GM03348 (cell line): ENCODE data around the gene CDON.
A peak's percentile ranks its signal among the peaks of the same experiment; 100 is the strongest.

Experiments
- DNase-seq: peaks from one replicate; pipeline ENCODE4 v3.0.0; 2012; ENCODE audit warnings: low spot score

The CDON gene, protein sequence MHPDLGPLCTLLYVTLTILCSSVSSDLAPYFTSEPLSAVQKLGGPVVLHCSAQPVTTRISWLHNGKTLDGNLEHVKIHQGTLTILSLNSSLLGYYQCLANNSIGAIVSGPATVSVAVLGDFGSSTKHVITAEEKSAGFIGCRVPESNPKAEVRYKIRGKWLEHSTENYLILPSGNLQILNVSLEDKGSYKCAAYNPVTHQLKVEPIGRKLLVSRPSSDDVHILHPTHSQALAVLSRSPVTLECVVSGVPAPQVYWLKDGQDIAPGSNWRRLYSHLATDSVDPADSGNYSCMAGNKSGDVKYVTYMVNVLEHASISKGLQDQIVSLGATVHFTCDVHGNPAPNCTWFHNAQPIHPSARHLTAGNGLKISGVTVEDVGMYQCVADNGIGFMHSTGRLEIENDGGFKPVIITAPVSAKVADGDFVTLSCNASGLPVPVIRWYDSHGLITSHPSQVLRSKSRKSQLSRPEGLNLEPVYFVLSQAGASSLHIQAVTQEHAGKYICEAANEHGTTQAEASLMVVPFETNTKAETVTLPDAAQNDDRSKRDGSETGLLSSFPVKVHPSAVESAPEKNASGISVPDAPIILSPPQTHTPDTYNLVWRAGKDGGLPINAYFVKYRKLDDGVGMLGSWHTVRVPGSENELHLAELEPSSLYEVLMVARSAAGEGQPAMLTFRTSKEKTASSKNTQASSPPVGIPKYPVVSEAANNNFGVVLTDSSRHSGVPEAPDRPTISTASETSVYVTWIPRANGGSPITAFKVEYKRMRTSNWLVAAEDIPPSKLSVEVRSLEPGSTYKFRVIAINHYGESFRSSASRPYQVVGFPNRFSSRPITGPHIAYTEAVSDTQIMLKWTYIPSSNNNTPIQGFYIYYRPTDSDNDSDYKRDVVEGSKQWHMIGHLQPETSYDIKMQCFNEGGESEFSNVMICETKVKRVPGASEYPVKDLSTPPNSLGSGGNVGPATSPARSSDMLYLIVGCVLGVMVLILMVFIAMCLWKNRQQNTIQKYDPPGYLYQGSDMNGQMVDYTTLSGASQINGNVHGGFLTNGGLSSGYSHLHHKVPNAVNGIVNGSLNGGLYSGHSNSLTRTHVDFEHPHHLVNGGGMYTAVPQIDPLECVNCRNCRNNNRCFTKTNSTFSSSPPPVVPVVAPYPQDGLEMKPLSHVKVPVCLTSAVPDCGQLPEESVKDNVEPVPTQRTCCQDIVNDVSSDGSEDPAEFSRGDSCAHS (N-terminal part only)

DNA sequence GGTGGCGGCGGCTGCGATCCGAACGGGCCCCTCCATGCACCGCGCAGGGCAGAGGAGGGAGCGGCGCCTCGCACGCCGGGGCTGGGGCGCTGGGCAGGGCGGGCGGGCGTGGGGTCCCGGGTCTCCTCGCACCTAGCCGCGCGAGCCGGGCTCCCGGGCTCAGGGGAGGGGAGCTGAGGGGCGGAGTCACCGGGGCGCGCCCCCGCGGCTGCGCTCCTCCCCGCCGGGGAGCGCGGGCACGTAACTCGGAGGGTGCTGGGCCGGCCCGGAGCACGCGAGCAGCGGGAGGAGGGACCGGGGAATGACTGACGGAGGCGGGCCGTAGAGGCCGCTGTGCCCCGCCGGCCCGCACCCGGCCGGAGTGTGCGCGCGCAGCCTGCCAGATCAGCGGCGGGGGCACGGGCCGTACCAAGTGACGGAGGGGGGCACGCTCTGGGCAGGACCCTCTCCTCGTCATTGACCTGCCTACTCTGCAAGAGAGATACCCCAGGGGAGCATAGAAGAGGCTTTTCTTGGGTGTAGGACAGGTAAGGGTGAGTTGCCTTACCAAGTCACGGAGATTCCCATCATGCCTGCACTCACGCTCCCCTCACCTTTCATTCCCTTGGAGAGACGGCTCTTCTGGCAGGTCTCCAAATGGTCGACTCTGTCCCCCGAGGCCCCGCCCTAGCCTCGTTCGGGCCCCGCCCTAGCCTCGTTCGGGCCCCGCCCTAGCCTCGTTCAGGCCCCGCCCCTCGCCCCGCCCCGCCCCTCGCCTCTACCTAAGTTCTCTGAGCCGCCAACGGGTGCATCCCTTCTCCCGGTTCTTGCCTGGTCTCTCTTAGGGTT lies at the start of gene CDON:
CDON (minus strand) TSS at position 188 of the 828 bp plus-strand sequence. CDS start 39,390 bp downstream, outside the sequence.
- peak; percentile 100 for DNase-seq

DNA sequence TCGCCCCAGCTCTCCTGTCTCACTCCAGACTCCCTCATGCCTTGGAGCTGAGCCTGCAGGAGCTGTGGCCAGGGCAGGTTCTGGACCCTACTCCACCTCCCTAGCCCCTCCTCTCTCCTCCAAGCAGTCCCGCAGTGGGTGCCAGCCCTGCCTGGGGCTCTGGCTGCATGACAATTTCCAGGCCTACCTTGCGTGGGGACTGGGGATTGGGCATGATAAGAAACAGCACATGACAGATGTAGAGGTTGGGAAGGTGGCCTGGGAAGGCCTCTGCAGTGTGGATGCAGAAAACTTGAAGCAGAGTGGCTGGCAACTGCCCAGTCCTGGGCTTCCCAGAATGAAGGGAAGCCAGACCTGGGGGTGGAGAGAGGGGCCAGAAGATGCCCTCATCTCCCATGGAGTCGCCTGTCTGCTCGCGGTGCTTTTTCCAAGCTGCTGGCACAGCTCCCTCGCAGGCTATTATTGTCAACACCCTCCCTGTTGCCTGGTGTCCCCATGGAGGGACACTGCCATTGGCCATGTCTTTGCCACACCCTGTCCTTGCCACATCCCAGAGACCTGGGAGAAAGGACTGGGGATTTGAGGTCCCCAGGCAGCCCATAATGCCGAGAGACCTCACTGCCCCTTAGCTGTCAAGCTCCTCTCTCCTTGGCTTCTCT lies 48.9 kb upstream of the CDON start:
- no peak for DNase-seq

DNA sequence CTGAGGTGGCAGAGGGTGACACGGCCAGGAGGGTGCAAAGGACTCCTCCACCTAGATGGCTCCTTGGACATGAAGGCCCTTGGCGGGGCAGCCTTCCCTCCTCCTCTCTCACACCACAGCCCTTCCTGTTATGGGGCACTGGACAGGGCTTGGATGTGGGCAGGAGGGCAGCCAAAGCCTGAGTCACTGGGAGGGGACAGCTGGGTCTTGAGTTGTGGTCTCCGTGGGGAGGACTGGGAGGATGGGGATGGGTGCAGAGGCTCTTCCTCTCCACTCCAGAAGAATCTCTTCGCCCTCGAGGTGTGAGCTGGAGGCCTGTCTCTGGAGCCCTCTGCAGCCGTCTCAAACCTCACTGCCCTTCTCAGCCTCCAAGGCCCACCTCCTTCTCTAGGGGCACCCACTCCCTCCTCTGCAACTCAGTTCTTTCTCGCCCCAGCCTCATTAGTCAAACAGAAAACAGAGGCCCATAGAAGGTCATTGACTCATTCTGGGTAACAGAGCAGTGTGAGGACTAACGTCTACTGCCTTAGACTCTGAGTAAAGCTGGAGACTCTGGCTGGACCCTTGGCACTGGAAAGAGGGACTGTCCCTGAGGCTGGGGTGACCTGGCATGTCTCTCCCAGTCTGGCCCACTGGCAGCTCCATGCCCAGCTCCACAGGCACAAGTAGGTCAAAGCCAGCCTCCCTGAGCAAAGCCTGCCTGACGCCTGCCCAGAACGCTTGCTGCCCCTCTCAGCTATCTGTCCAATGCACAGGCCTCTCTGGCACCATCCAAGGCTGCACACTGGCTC lies 47.5 kb upstream of the CDON start:
- peak; percentile 48 for DNase-seq

DNA sequence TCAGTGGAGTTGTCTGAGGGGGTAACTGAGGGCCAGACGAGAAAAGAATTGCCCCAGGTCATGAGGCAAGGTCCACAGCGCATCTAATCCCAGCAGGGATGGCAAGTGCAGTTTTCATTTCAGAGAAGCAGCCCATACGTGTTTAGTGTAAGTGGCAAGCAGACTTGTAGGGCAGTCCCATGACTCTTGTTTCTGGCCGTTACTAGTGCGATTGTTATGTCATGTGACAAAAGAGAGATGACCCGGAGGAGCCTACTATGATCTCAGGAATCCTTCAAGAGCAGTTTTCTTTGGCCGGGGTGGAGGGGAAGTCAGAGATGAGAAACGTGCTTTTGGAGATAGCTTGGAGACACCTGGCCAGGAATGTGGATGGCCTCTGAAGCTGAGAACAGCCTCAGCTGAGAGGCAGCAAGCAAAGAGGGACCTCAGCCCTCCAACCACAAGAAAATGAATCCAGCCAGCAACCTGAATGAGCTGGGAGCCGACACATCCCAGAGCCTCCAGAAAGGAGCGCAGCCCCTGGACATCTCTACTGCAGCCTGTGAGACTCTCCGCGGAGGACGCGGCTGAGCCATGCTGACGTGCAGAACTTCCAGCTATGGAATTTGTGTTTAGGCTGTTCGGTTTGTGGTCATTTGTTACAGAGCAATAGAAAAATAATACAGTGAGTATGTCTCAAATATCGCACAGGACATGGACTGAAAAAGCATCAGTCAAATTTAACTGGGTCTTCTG lies 44.1 kb upstream of the CDON start:
- no peak for DNase-seq

DNA sequence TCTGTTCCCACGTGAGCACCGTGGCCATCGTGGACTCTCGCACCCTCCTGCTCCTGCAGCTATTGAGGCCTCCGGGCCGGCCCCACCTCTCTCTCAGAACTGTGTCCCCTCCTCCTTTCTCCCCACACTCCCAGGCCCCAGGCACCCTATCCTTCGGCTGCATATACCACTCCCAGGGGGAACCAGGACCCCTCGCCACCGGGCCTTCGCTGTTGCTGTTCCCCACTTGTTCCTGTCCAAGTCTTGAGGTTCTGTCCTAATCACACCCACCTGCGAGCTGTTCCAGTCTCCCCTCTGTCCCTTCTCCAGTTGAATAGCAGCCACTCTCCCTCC lies 43.0 kb upstream of the CDON start:
- no peak for DNase-seq

DNA sequence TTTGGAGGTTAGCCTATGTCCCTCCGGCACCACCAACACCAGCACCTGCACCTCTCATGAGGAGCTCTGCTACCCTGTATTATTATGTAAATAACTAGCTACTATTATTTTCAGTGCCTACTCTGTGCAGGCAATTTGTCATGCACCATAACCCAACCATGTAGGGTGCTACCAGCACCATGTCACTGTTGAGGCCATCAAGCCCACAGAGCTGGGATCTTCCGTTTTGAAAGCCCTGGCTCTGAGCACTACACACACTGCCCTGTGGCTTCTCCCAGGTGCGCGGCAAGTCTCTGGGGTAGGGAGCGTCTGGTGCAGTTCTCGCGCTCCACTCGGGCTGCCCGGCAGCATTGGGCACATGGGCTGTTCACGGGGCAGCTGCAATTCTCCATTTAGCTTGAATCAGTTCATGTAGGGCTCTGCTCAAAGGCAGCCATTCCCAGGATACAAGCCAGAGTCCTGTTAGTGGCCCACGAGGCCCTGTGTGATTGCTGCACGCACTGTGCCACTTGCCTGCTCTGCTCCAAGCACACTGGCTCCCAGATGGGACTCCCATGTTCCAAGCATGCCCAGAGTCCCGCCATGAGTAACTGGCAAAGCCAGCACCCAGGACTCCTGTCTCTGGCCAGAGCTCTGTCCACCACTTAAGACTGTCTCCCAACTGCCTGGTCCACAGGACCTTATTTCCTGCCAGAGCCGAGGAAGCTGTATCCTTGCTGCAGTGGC lies 42.5 kb upstream of the CDON start:
- no peak for DNase-seq

DNA sequence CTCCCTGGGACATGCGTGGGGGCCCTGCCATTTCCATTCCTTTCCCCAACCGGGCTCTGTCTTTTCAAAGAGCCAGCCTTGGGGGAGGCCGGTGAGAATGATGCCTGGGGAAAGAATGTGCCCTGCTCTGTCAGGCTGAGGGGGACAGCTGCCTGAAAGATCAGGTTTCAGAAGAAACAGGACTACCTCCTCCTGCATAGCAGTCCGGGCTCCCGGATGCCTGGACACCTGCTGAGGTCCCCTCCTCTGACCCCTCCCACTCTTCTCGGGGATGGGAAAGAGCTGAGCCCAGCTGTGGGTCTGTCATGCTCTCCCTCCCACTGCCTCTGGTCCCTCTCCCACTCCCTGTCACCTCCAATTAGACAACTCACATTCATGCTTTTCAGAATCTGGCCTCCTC lies 41.8 kb upstream of the CDON start:
- no peak for DNase-seq

DNA sequence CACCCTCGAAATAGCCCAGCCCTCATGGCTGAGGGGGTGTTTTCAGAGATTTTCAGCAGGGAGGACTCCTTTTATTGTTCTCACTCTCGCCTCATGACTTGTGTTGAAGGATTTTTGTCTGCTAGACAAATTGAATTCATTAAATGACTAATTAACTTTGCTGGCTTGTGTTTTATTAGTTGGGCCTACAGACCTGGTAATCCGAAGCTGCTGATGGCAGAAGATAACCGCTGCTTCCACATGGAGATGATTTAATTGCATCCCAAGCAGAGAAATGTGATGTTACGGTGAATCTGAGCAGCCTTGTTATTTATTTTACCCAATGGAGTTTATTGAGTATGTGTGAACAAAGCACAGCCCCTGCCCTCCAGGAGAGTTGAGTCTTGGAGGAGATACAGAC lies 40.5 kb upstream of the CDON start:
- DNase-seq: no peak

DNA sequence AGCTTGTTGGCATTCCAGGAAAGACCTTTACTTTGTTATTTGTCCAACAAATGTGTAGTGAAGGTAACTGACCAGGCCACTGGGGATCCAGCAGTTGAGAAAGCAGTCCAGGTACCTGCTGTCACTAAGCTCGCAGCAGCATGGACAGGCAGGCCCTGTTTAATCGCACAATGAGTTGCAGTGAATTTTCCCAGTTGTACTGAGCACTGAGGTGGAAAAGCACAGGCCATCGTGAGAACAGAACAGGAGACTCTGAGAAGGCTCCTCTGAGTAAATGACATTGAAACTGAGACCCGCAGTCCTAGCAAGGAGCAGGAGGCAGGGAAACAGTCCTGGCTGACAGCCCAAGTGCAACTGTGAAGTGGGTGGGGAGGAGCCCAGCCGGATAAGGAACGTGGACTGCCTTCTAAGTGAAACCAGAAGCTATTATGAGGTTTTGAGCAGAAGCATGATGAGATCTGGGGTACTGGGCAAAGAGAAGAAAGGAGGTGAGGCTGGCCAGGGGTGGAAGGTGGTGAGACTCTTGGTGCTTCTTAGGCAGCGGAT lies 39.8 kb upstream of the CDON start:
- peak; percentile 41 for DNase-seq

DNA sequence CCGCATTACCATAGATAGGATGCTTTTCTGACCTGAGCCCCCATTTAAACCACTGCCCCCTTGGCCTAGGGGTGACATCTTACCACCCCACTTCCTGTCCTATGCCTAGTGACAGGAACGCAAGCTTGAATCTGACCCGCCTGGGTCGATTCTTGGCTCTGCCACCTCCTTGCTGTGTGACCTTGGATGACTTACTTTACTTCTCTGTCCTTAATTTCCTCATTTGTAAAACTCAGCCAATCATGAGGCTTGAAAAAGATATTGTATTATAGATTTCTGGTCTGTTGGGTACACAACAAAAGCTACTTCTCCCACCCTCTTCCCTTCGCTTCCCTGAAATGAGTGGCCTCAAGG lies 39.2 kb upstream of the CDON start:
- no peak for DNase-seq

DNA sequence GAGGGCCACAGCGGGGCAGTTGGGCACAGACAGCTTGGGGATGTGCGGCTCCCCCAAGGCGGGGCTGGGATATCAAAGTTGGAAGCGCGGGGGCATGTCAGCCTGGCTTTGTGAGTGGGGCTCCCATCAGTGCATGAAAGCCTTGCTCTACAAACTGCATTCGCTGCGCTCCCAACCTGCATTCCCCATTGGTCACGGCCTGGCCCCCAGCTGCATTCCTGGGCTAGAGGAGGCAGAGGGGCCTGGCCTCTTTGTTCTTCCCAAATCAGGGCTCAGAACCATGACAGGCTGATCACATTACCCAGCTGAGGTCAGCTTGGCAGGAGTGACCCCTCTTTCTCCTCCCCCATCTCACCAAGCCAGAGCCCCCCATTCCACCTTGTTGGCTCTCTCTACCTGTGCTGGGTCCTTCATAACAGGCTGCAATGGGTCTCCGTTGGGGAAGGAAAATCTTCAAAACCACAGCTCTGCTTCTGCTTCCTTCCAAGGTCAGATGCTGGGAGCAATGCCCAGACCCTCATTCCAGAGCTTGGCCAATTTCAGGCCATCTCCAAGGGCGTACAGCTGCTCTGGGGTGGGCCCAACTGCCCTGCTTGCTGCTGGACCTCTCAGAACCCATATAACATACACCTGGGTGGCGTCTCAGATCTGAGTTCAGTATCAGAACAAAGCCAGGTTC lies 38.7 kb upstream of the CDON start:
- DNase-seq: no peak

DNA sequence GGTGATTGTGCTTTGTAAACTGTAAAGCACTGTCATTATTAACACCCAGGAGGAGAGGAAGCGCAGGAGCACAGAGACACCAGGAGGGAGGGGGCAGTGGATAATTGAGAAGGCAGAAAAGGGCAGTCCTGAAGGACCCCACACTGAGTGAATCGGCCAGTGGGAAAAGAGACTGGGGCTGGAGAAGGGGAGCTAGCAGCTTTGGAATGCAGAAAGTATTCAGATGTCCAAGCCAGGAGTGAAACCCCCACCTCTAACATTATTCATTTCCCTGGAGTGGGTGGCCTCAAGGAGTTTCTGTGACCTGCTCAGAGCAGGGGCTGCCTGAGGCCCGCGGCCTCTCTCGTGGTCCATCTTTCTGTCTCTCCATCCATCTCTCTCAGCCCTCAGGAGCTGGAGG lies 38.0 kb upstream of the CDON start:
- no peak for DNase-seq

DNA sequence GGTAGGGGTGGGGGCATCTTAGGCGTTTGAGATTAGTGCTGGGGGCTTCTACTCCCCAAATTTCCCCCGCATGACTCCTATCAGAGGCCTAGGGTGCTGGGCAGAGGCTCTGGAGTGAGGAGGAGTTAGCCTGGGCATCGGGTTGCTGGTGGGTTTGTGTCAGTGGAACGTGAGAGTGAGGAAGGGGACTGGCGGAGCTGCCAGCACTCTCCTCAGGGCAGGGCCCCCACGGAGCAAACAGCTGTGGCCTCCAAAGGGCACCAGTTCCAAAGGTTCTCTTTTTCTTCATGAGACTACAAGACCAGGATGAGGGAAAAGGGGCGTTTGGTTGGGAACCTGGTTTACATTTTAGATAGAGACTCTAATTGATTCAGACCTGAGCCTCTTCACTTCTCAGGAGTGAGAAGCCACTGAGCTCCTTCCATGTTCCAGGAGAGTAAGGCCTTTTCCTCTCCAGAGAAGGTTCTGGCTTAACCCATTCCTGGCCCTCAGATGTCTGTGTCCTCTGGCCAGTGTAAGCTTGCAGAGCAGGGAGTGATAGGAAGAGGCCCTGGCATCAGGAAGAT lies 35.6 kb upstream of the CDON start:
- DNase-seq: no peak

DNA sequence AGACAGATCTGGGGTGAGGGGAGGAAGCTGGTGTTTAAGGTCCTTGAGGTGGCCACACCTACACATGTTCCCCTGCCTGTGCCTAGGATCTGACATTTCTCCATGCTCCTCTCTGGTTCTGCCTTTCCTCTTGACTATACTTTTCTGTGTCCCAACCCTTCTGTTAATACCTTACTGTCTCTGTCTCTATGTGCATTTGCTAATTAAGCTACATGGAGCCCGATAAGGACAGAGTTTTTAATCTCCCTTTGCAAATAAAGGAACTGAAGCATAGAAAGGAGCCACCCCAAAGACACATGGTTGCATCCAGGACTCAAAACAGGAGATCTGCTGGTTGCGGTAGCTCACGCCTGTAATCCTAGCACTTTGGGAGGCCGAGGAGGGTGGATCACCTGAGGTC lies 33.1 kb upstream of the CDON start:
- no peak for DNase-seq

DNA sequence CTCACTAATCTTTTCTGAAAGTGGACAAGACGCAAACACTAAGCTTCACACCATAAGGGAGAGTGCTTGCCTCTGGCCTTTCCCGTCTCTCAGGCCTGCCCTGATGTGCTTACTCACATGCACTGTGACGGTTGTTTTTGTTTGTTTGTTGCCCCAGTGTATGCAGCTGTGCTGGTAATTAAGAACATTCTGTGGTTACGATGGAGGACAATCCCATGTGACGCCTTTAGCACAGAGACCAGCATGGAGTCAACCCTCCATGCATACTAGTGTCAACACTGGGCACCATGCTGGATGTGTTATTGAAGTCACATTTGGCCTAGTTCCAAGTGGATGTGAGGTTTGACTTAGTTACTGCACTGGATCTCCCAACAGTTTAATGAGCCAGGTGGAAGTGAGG lies 27.8 kb upstream of the CDON start:
- no peak for DNase-seq

DNA sequence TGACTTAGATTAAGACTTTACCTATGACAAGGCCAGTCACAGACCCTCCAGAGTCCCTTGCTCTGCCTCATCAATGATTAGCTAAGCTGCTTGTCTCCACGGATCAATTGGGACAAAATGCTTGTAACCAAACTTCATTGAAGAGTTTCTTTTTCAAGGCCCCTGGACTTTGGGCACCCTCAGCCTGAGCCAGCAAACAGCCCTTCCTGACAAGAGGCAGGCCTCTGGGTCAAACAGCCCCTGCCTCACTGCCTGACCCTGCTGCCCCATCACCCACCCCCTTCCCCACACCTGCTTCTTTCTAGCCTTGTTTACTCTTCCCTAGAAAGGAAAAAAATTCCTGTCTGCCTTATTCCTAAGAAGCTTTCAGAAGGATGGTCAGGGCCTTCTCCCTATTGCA lies 26.3 kb upstream of the CDON start:
- no peak for DNase-seq

DNA sequence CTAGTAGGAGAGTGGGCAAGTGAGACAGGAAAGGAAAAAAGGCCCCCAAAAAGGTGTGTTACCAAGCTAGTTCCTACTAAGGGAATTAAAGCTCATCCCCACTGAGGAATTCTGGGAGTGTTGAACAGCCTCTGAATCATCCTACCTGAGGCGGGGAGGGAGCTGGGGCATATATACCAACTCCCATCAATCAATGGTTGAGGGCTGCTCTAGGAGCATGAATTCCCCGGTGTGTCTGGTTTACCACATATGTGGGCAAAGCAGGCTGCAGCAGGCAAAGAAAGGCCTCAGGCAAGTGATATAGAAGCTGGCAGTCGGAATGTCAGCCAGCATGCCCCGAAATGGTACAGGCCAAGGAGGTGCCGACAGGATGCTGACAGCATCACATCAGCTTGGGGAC lies 23.6 kb upstream of the CDON start:
- DNase-seq: no peak

DNA sequence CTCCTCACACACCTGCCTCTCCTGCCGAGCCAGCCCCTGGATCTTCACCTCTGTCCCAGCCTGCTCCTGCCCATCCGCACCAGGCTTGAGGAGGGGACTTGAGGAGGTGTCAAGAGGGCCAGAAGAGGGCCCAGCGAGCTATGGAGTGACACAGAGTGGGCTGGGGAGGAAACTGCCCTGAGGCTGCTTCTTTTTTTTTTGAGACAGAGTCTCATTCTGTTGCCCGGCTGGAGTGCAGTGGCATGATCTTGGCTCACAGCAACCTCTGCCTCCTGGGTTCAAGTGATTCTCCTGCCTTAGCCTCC lies 21.9 kb upstream of the CDON start:
- no peak for DNase-seq
